ENCODE results near the gene CEP162.
"Not testable (repeated sequence)": the region's sequence is repeated elsewhere in the genome, so short reads cannot be mapped to it uniquely, and the experiment has no call there.

CEP162 gene

GRCh38 chr6:84258866-84259265 lies 31.4 kb upstream of the CEP162 start:
- Histone ChIP-seq H3K9me3 (ENCODE audit: control insufficient read depth in 2 of 2, low read length in 2 of 2) (no peaks in the 10 kb centered on the region), H3K27ac (ENCODE audit: low read length) (no peak overlapping the region), H3K4me3 (ENCODE audit: low read length in 2 of 2) (no peak overlapping the region), H3K27me3 (ENCODE audit: control insufficient read depth in 1 of 2, insufficient read depth in 2 of 2, low read length in 2 of 2) (no peaks in the 10 kb centered on the region), H3K4me1 (ENCODE audit: control insufficient read depth, insufficient read depth, low read length) (no peaks in the 10 kb centered on the region), H3K36me3 (ENCODE audit: control insufficient read depth in 2 of 2, insufficient read depth in 2 of 2, low read length in 2 of 2) (no peaks in the 10 kb centered on the region), H3K9ac (ENCODE audit: low read length in 2 of 2) (no peak overlapping the region)

- Histone ChIP-seq H3K9ac (ENCODE audit: low read length in 2 of 2) (no peak overlapping the region), H3K9me3 (ENCODE audit: control insufficient read depth in 2 of 2, low read length in 2 of 2) (no peaks in the 10 kb centered on the region), H3K4me3 (ENCODE audit: low read length in 2 of 2) (peak overlapping the region in 1 of 2 donors; percentile 10), H3K36me3 (ENCODE audit: control insufficient read depth in 2 of 2, insufficient read depth in 2 of 2, low read length in 2 of 2) (no peaks in the 10 kb centered on the region), H3K4me1 (ENCODE audit: control insufficient read depth, insufficient read depth, low read length) (no peaks in the 10 kb centered on the region), H3K27me3 (ENCODE audit: control insufficient read depth in 1 of 2, insufficient read depth in 2 of 2, low read length in 2 of 2) (no peaks in the 10 kb centered on the region), H3K27ac (ENCODE audit: low read length) (no peak overlapping the region)
These were observed 30.8 kb upstream of the CEP162 start for GRCh38 chr6:84258268-84258667.

DNA sequence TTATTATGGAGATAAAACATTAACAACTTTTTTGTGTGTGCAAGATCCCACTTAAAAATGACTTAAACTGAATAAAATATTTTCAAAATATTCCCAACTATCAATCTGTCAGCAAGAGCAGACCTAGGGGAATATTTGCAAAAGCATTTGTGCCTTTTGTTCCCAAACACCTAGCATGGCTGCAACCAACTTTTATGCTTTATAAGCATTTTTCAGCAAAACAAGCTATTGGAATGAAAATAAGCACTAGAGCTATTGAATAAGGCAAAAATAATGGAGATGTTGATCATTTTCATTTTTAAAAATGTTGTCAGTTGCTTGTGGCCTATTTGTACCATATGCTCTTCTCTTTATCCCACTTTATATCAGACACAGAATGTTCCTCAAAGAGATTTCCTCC lies 28.2 kb upstream of the CEP162 start:
- no peak overlapping the region for H3K9ac ChIP-seq (ENCODE audit: low read length in 2 of 2)
- no peak overlapping the region for H3K4me3 ChIP-seq (ENCODE audit: low read length in 2 of 2)
- no peaks in the 10 kb centered on the region for H3K36me3 ChIP-seq (ENCODE audit: control insufficient read depth in 2 of 2, insufficient read depth in 2 of 2, low read length in 2 of 2)
- no peaks in the 10 kb centered on the region for H3K4me1 ChIP-seq (ENCODE audit: control insufficient read depth, insufficient read depth, low read length)
- H3K27ac ChIP-seq (ENCODE audit: low read length) = no peak overlapping the region
- no peaks in the 10 kb centered on the region for H3K27me3 ChIP-seq (ENCODE audit: control insufficient read depth in 1 of 2, insufficient read depth in 2 of 2, low read length in 2 of 2)
- no peaks in the 10 kb centered on the region for H3K9me3 ChIP-seq (ENCODE audit: control insufficient read depth in 2 of 2, low read length in 2 of 2)

GRCh38 chr6:84253380-84253779 lies 25.9 kb upstream of the CEP162 start:
- Histone ChIP-seq H3K4me3 (ENCODE audit: low read length in 2 of 2) (no peak overlapping the region), H3K9ac (ENCODE audit: low read length in 2 of 2) (no peak overlapping the region), H3K36me3 (ENCODE audit: control insufficient read depth in 2 of 2, insufficient read depth in 2 of 2, low read length in 2 of 2) (no peaks in the 10 kb centered on the region), H3K27ac (ENCODE audit: low read length) (no peak overlapping the region), H3K27me3 (ENCODE audit: control insufficient read depth in 1 of 2, insufficient read depth in 2 of 2, low read length in 2 of 2) (no peaks in the 10 kb centered on the region), H3K4me1 (ENCODE audit: control insufficient read depth, insufficient read depth, low read length) (no peaks in the 10 kb centered on the region), H3K9me3 (ENCODE audit: control insufficient read depth in 2 of 2, low read length in 2 of 2) (no peaks in the 10 kb centered on the region)

- H3K36me3 ChIP-seq (ENCODE audit: control insufficient read depth in 2 of 2, insufficient read depth in 2 of 2, low read length in 2 of 2) = no peaks in the 10 kb centered on the region
- no peaks in the 10 kb centered on the region for H3K9me3 ChIP-seq (ENCODE audit: control insufficient read depth in 2 of 2, low read length in 2 of 2)
- H3K4me3 ChIP-seq (ENCODE audit: low read length in 2 of 2) = no peak overlapping the region
- no peaks in the 10 kb centered on the region for H3K27me3 ChIP-seq (ENCODE audit: control insufficient read depth in 1 of 2, insufficient read depth in 2 of 2, low read length in 2 of 2)
- no peaks in the 10 kb centered on the region for H3K4me1 ChIP-seq (ENCODE audit: control insufficient read depth, insufficient read depth, low read length)
- no peak overlapping the region for H3K27ac ChIP-seq (ENCODE audit: low read length)
- no peak overlapping the region for H3K9ac ChIP-seq (ENCODE audit: low read length in 2 of 2)
These were observed 24.6 kb upstream of the CEP162 start for GRCh38 chr6:84251891-84252539.

DNA sequence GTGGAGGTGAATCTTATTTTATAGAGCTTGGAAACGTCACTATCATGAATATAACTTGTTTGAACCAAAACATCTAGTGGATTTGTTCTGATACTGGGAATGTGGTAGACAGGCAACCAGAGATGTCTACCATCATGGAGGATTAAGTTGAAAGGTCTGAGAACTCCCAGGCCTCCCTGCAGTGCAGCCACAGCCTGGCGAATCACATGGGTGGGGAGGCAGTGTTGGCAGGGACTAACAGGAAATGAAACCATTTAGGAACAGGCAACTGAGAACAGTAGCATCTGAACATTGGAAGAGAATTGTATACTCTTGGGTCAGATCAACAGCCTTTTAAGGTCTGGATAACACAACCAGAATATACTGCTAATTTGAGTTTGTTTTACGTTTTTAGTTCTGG lies 22.3 kb upstream of the CEP162 start:
- no peaks in the 10 kb centered on the region for H3K27me3 ChIP-seq (ENCODE audit: control insufficient read depth in 1 of 2, insufficient read depth in 2 of 2, low read length in 2 of 2)
- no peak overlapping the region for H3K9ac ChIP-seq (ENCODE audit: low read length in 2 of 2)
- no peak overlapping the region for H3K4me3 ChIP-seq (ENCODE audit: low read length in 2 of 2)
- no peak overlapping the region for H3K27ac ChIP-seq (ENCODE audit: low read length)
- no peaks in the 10 kb centered on the region for H3K36me3 ChIP-seq (ENCODE audit: control insufficient read depth in 2 of 2, insufficient read depth in 2 of 2, low read length in 2 of 2)
- no peaks in the 10 kb centered on the region for H3K9me3 ChIP-seq (ENCODE audit: control insufficient read depth in 2 of 2, low read length in 2 of 2)
- H3K4me1 ChIP-seq (ENCODE audit: control insufficient read depth, insufficient read depth, low read length) = no peaks in the 10 kb centered on the region

DNA sequence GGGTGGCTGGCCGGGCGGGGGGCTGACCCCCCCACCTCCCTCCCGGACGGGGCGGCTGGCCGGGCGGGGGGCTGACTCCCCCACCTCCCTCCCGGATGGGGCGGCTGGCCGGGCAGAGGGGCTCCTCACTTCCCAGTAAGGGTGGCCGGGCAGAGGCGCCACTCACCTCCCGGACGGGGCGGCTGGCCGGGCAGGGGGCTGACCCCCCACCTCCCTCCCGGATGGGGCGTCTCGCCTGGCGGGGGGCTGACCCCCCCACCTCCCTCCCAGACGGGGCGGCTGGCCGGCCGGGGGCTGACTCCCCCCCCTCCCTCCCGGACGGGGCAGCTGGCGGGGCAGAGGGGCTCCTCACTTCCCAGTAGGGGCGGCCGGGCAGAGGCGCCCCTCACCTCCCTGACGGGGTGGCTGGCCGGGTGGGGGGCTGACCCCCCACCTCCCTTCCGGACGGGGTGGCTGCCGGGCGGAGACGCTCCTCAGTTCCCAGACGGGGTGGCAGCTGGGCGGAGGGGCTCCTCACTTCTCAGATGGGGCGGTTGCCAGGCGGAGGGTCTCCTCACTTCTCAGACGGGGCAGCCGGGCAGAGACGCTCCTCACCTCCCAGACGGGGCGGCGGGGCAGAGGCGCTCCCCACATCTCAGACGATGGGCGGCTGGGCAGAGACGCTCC lies 17.1 kb upstream of the CEP162 start:
- not testable (repeated sequence) for H3K9ac ChIP-seq (ENCODE audit: low read length in 2 of 2); H3K4me3 ChIP-seq (ENCODE audit: low read length in 2 of 2); H3K27ac ChIP-seq (ENCODE audit: low read length); H3K4me1 ChIP-seq (ENCODE audit: control insufficient read depth, insufficient read depth, low read length); H3K9me3 ChIP-seq (ENCODE audit: control insufficient read depth in 2 of 2, low read length in 2 of 2); H3K36me3 ChIP-seq (ENCODE audit: control insufficient read depth in 2 of 2, insufficient read depth in 2 of 2, low read length in 2 of 2); H3K27me3 ChIP-seq (ENCODE audit: control insufficient read depth in 1 of 2, insufficient read depth in 2 of 2, low read length in 2 of 2)

GRCh38 chr6:84243240-84243639 lies 15.8 kb upstream of the CEP162 start:
- Histone ChIP-seq H3K36me3 (ENCODE audit: control insufficient read depth in 2 of 2, insufficient read depth in 2 of 2, low read length in 2 of 2) (no peaks in the 10 kb centered on the region), H3K4me1 (ENCODE audit: control insufficient read depth, insufficient read depth, low read length) (no peaks in the 10 kb centered on the region), H3K27me3 (ENCODE audit: control insufficient read depth in 1 of 2, insufficient read depth in 2 of 2, low read length in 2 of 2) (no peaks in the 10 kb centered on the region), H3K9ac (ENCODE audit: low read length in 2 of 2) (no peak overlapping the region), H3K4me3 (ENCODE audit: low read length in 2 of 2) (no peak overlapping the region), H3K27ac (ENCODE audit: low read length) (no peak overlapping the region), H3K9me3 (ENCODE audit: control insufficient read depth in 2 of 2, low read length in 2 of 2) (no peaks in the 10 kb centered on the region)

DNA sequence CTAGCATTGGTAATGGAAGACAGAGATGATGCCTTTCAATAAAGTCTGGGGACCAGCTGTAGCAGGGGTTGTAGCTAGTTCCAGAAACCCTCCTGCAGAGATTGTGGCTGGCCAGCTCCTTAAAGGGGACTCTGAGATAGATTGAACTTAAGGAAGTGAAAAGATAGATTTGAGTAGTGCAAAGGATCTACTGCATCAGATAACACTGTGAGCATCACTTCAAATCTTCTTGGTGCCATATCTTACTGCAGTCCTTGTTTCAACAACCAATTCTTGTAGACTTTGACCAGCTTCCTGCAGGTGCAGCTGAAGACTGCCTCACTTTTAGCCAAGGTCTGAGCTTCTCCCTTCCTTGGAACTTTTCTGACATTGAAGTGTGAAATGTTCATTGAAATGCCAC lies 14.8 kb upstream of the CEP162 start:
- Histone ChIP-seq H3K36me3 (ENCODE audit: control insufficient read depth in 2 of 2, insufficient read depth in 2 of 2, low read length in 2 of 2) (no peaks in the 10 kb centered on the region), H3K4me1 (ENCODE audit: control insufficient read depth, insufficient read depth, low read length) (no peaks in the 10 kb centered on the region), H3K27ac (ENCODE audit: low read length) (no peak overlapping the region), H3K9me3 (ENCODE audit: control insufficient read depth in 2 of 2, low read length in 2 of 2) (no peaks in the 10 kb centered on the region), H3K9ac (ENCODE audit: low read length in 2 of 2) (no peak overlapping the region), H3K4me3 (ENCODE audit: low read length in 2 of 2) (no peak overlapping the region), H3K27me3 (ENCODE audit: control insufficient read depth in 1 of 2, insufficient read depth in 2 of 2, low read length in 2 of 2) (no peaks in the 10 kb centered on the region)

DNA sequence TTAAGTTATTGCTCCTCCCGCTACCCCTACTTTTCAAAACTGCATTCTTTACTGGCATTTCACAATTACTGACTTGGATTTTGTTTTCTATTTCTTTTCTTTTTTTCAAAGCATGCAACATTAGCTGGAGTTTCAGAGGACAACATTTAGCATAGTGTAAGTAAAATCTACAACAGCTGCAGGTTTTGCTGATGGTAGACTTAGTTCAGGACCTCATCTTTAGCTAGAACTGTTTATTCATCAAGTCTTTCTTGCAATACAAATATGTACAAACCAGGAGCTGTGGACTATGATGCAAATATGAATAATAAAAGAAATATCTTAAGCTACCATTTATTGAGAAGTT lies 728 bp upstream of the CEP162 start:
- Histone ChIP-seq H3K36me3 (ENCODE audit: control insufficient read depth in 2 of 2, insufficient read depth in 2 of 2, low read length in 2 of 2) (no peaks in the 10 kb centered on the region), H3K9me3 (ENCODE audit: control insufficient read depth in 2 of 2, low read length in 2 of 2) (no peaks in the 10 kb centered on the region), H3K4me1 (ENCODE audit: control insufficient read depth, insufficient read depth, low read length) (no peaks in the 10 kb centered on the region), H3K9ac (ENCODE audit: low read length in 2 of 2) (peak overlapping the region in 1 of 2 donors; percentile 73), H3K27me3 (ENCODE audit: control insufficient read depth in 1 of 2, insufficient read depth in 2 of 2, low read length in 2 of 2) (no peaks in the 10 kb centered on the region), H3K27ac (ENCODE audit: low read length) (peak overlapping the region; percentile 64), H3K4me3 (ENCODE audit: low read length in 2 of 2) (peak overlapping the region; percentile 92 to 94)

DNA sequence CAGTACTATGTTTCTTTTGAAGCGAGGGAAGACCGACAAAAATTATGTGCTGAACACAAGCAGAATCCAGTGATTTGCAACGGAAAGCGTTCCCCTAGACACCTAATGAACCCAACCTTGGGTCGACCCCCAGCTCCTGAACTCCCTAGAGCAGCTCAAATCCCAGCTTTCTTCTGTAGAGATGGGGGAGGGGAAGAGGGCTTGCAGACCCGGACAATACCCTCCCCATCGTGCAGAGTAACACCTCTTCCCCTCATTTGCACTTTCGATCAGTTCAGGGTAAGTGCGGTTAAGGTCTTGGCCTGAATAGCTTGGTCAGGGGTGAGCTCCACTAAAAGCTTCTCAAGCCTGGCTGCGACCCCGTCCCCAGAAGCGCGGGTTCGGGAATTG lies 404 bp downstream of the CEP162 start:
- no peaks in the 10 kb centered on the region for H3K27me3 ChIP-seq (ENCODE audit: control insufficient read depth in 1 of 2, insufficient read depth in 2 of 2, low read length in 2 of 2)
- peak overlapping the region; percentile 73 to 79 for H3K9ac ChIP-seq (ENCODE audit: low read length in 2 of 2)
- peak overlapping the region; percentile 64 for H3K27ac ChIP-seq (ENCODE audit: low read length)
- peak overlapping the region; percentile 92 to 94 for H3K4me3 ChIP-seq (ENCODE audit: low read length in 2 of 2)
- H3K36me3 ChIP-seq (ENCODE audit: control insufficient read depth in 2 of 2, insufficient read depth in 2 of 2, low read length in 2 of 2) = no peaks in the 10 kb centered on the region
- no peaks in the 10 kb centered on the region for H3K9me3 ChIP-seq (ENCODE audit: control insufficient read depth in 2 of 2, low read length in 2 of 2)
- no peaks in the 10 kb centered on the region for H3K4me1 ChIP-seq (ENCODE audit: control insufficient read depth, insufficient read depth, low read length)
